Hepatocyte (in vitro differentiated cells): ENCODE results near the gene NRTN.
"Not testable (repeated sequence)": the region's sequence is repeated elsewhere in the genome, so short reads cannot be mapped to it uniquely, and the experiment has no call there.

ENCODE experiments used
- EZH2 ChIP-seq: fragments of 200-600 bp; sonication (generic); IDR thresholded peaks from 2 replicates; pipeline ENCODE4 v1.6.1; 2016; ENCODE audit warnings: antibody characterized with exemption, mild to moderate bottlenecking, borderline replicate concordance
- EZH2phosphoT487 ChIP-seq: fragments of 200-600 bp; sonication (generic); IDR thresholded peaks from one replicate; pipeline ENCODE4 v1.6.1; 2018; ENCODE audit warnings: antibody characterized with exemption, mild to moderate bottlenecking, low read depth, moderate library complexity; ENCODE audit not compliant: unreplicated experiment, severe bottlenecking
- TF ChIP-seq, protein P1 (sequence below): fragments of 200-600 bp; sonication (generic); IDR thresholded peaks from 2 replicates; pipeline ENCODE4 v1.5.1; 2016; ENCODE audit warnings: antibody characterized with exemption, mild to moderate bottlenecking; ENCODE audit not compliant: poor library complexity

DNA sequence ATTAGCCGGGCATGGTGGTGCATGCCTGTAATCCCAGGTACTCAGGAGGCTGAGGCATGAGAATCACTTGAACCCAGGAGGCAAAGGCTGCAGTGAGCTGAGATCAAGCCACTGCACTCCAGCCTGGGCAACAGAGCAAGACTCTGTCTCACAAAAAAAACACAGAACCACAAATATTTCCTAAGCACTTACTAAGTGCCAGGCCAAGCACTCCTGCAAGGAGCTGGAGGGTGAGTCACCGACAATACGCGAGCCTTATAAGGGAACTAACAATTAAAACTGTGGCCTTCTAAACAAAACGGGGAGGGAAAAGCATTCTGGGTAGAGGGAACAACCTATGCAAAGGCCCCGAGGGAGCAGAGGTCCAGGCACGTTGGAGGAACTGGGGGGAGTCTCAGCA is 69.6 kb downstream of the NRTN start:
- TF ChIP-seq, protein P1, sequence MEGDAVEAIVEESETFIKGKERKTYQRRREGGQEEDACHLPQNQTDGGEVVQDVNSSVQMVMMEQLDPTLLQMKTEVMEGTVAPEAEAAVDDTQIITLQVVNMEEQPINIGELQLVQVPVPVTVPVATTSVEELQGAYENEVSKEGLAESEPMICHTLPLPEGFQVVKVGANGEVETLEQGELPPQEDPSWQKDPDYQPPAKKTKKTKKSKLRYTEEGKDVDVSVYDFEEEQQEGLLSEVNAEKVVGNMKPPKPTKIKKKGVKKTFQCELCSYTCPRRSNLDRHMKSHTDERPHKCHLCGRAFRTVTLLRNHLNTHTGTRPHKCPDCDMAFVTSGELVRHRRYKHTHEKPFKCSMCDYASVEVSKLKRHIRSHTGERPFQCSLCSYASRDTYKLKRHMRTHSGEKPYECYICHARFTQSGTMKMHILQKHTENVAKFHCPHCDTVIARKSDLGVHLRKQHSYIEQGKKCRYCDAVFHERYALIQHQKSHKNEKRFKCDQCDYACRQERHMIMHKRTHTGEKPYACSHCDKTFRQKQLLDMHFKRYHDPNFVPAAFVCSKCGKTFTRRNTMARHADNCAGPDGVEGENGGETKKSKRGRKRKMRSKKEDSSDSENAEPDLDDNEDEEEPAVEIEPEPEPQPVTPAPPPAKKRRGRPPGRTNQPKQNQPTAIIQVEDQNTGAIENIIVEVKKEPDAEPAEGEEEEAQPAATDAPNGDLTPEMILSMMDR = not testable (repeated sequence)
- not testable (repeated sequence) for TF ChIP-seq EZH2phosphoT487, EZH2
